H9 (cell line): ENCODE data around the gene ACOT13. TPM values are rescaled to one million over a fixed set of nuclear protein-coding genes. Genes with fewer than 3 reads are reported as not detected.

Experiments used
- DNase-seq: peaks from one replicate; pipeline ENCODE4 v3.0.0-alpha.2; 2017
- H2AFZ ChIP-seq: one replicate; pipeline ENCODE4 v1.6.1; 2013; ENCODE audit warnings: mild to moderate bottlenecking, low read length, control low read depth, moderate library complexity
- H2AK5ac ChIP-seq: 2 replicates; pipeline ENCODE4 v1.6.1; 2013; ENCODE audit warnings: low read length, control low read depth, mixed read lengths; ENCODE audit not compliant: insufficient read length
- H2BK120ac ChIP-seq: one replicate; pipeline ENCODE4 v1.6.1; 2013; ENCODE audit warnings: low read depth, mild to moderate bottlenecking, low read length, control low read depth, inconsistent platforms; ENCODE audit not compliant: poor library complexity, severe bottlenecking
- H2BK12ac ChIP-seq: 2 replicates; pipeline ENCODE4 v1.6.1; 2013; ENCODE audit warnings: low read length, control low read depth, mixed read lengths, low read depth; ENCODE audit not compliant: insufficient read length
- H2BK15ac ChIP-seq: 2 replicates; pipeline ENCODE4 v1.6.1; 2013; ENCODE audit warnings: low read depth, low read length, control low read depth
- H2BK20ac ChIP-seq: one replicate; pipeline ENCODE4 v1.6.1; 2013; ENCODE audit warnings: low read depth, mild to moderate bottlenecking, low read length, control low read depth, inconsistent platforms; ENCODE audit not compliant: poor library complexity, severe bottlenecking
- H2BK5ac ChIP-seq: 2 replicates; pipeline ENCODE4 v1.6.1; 2013; ENCODE audit warnings: low read length, control low read depth, mixed read lengths; ENCODE audit not compliant: insufficient read length
- H3K14ac ChIP-seq: 2 replicates; pipeline ENCODE4 v1.6.1; 2013; ENCODE audit warnings: low read length, control low read depth; ENCODE audit not compliant: insufficient read depth
- H3K18ac ChIP-seq: 2 replicates; pipeline ENCODE4 v1.6.1; 2013; ENCODE audit warnings: low read depth, mild to moderate bottlenecking, mixed read lengths, low read length, control low read depth; ENCODE audit not compliant: insufficient read length
- H3K23ac ChIP-seq: 2 replicates; pipeline ENCODE4 v1.6.1; 2013; ENCODE audit warnings: low read length, control low read depth, mixed read lengths, low read depth; ENCODE audit not compliant: insufficient read length
- H3K23me2 ChIP-seq: 2 replicates; pipeline ENCODE4 v1.6.1; 2013; ENCODE audit warnings: low read depth, mild to moderate bottlenecking, mixed read lengths, low read length, control low read depth; ENCODE audit not compliant: insufficient read length, poor library complexity, severe bottlenecking
- H3K27ac ChIP-seq: 2 replicates; pipeline ENCODE4 v1.5.1; 2013; ENCODE audit warnings: low read length, control low read depth, mixed read lengths, low read depth; ENCODE audit not compliant: insufficient read length
- H3K27me3 ChIP-seq: 2 replicates; pipeline ENCODE4 v1.6.1; 2013; ENCODE audit warnings: low read length, control low read depth, inconsistent platforms; ENCODE audit not compliant: insufficient read depth
- H3K4ac ChIP-seq: 2 replicates; pipeline ENCODE4 v1.6.1; 2013; ENCODE audit warnings: low read depth, mild to moderate bottlenecking, control low read depth, inconsistent platforms, low read length, moderate library complexity
- H3K4me1 ChIP-seq: 2 replicates; pipeline ENCODE4 v1.6.1; 2013; ENCODE audit warnings: low read length, control low read depth, inconsistent platforms; ENCODE audit not compliant: insufficient read depth
- H3K4me2 ChIP-seq: 2 replicates; pipeline ENCODE4 v1.6.1; 2013; ENCODE audit warnings: low read length, control low read depth, mixed read lengths; ENCODE audit not compliant: insufficient read length, insufficient read depth
- H3K56ac ChIP-seq: 2 replicates; pipeline ENCODE4 v1.6.1; 2013; ENCODE audit warnings: low read depth, mild to moderate bottlenecking, mixed read lengths, low read length, control low read depth; ENCODE audit not compliant: insufficient read length
- H3K79me1 ChIP-seq: 2 replicates; pipeline ENCODE4 v1.6.1; 2013; ENCODE audit warnings: low read depth, mild to moderate bottlenecking, moderate library complexity, low read length, control low read depth, inconsistent platforms; ENCODE audit not compliant: insufficient read depth, poor library complexity, severe bottlenecking
- H3K79me2 ChIP-seq: 2 replicates; pipeline ENCODE4 v1.6.1; 2013; ENCODE audit warnings: low read length, control low read depth, inconsistent platforms; ENCODE audit not compliant: insufficient read depth
- H3K9ac ChIP-seq: 2 replicates; pipeline ENCODE4 v1.6.1; 2013; ENCODE audit warnings: low read length, control low read depth, mixed read lengths; ENCODE audit not compliant: insufficient read length; ENCODE audit errors: extremely low read depth
- H3K9me3 ChIP-seq: one replicate; pipeline ENCODE4 v1.6.1; 2013; ENCODE audit warnings: low read depth, low read length, inconsistent platforms; ENCODE audit not compliant: control insufficient read depth
- H3T11ph ChIP-seq: one replicate; pipeline ENCODE4 v1.6.1; 2013; ENCODE audit warnings: mild to moderate bottlenecking, low read length, control low read depth, inconsistent platforms
- H4K20me1 ChIP-seq: one replicate; pipeline ENCODE4 v1.6.1; 2013; ENCODE audit not compliant: control insufficient read depth, insufficient read length, insufficient read depth
- H4K5ac ChIP-seq: 2 replicates; pipeline ENCODE4 v1.6.1; 2013; ENCODE audit warnings: low read depth, mild to moderate bottlenecking, mixed read lengths, low read length, control low read depth; ENCODE audit not compliant: insufficient read length
- H4K8ac ChIP-seq: replicated peaks from 2 replicates; pipeline ENCODE4 v1.6.1; 2013; ENCODE audit warnings: low read length, control low read depth, mixed read lengths, low read depth; ENCODE audit not compliant: insufficient read length
- H4K91ac ChIP-seq: 2 replicates; pipeline ENCODE4 v1.6.1; 2013; ENCODE audit warnings: low read depth, mild to moderate bottlenecking, moderate library complexity, mixed read lengths, low read length, control low read depth; ENCODE audit not compliant: insufficient read length
- H3K27ac Mint-ChIP-seq, 3 experiments: 2 replicates in 2 of 3; 3 replicates in 1 of 3; pipeline ENCODE4 v1.8.0; 2020 to 2021; ENCODE audit warnings: mixed read lengths in 3 of 3, mild to moderate bottlenecking in 1 of 3, moderate library complexity in 1 of 3
- H3K27me3 Mint-ChIP-seq: 2 replicates; pipeline ENCODE4 v1.8.0; 2021; ENCODE audit warnings: low read depth, mild to moderate bottlenecking, moderate library complexity, mixed read lengths
- H3K36me3 Mint-ChIP-seq, 3 experiments: 2 replicates in 2 of 3; 3 replicates in 1 of 3; pipeline ENCODE4 v1.8.0; 2020 to 2021; ENCODE audit warnings: low read depth in 3 of 3, mixed read lengths in 3 of 3; ENCODE audit not compliant: insufficient read depth in 1 of 3
- H3K4me1 Mint-ChIP-seq, 2 experiments: 2 replicates each; pipeline ENCODE4 v1.8.0; 2020; ENCODE audit warnings: mixed read lengths in 2 of 2
- H3K4me3 Mint-ChIP-seq, 2 experiments: 2 replicates in 1 of 2; 3 replicates in 1 of 2; pipeline ENCODE4 v1.8.0; 2020 to 2021; ENCODE audit warnings: mild to moderate bottlenecking in 2 of 2, mixed read lengths in 2 of 2, moderate library complexity in 1 of 2
- H3K9me3 Mint-ChIP-seq, 2 experiments: 2 replicates in 1 of 2; 3 replicates in 1 of 2; pipeline ENCODE4 v1.8.0; 2020; ENCODE audit warnings: mild to moderate bottlenecking in 2 of 2, mixed read lengths in 2 of 2, moderate library complexity in 1 of 2
- WGBS: extraction: QIAGEN DNeasy Blood & Tissue Kit; methylation state at CpG from one replicate; pipeline ENCODE4 v1.1.7; 2013; ENCODE audit warnings: missing lambda C conversion rate, low lambda C conversion rate, mixed read lengths; ENCODE audit not compliant: insufficient read length; ENCODE audit errors: extremely low coverage; 5-methylcytosine and 5-hydroxymethylcytosine counted together
- total RNA-seq: library from RNA; stranded (reverse); gene quantifications from 2 replicates; pipeline ENCODE4 v1.2.1, GENCODE V29; 2021
- TF ChIP-seq, protein P1 (sequence below): fragments of 200-600 bp; sonication (generic); conservative IDR thresholded peaks from 3 replicates; pipeline ENCODE4 v1.8.0; 2021; ENCODE audit warnings: antibody characterized with exemption, mild to moderate bottlenecking

The ACOT13 gene
- total RNA-seq, 1 experiment from 2014 or later = 38.0 TPM

DNA sequence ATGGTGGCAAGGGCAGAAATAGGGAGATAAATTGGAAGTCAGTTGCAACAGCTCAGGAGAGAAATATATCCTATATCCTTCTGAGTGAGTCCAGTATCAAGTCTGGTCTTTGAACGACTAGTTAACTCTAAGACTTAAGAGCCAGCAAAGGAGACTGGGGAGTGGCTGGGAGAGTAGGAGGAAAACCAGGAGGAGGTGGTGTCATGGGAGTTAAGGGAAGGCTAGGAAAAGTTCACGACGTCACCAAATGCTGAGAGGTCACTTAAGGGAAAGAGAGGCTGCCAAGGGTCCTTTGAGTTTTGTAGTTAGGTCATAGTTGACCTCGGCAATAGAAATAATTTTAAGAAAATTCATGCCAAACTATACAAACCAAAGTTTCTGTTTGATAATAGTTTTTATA lies 25.1 kb downstream of the ACOT13 start:
- Histone ChIP-seq H3K9me3 (no peaks in the 10 kb centered on the region), H2AFZ (no peak overlapping the region), H3K9ac (no peak overlapping the region), H3K23me2 (no peaks in the 10 kb centered on the region), H4K91ac (no peak overlapping the region), H3K79me2 (no peaks in the 10 kb centered on the region), H3K4me2 (no peak overlapping the region), H3K27ac (no peak overlapping the region), H4K8ac (no peak overlapping the region), H4K5ac (no peak overlapping the region), H3K4ac (no peak overlapping the region), H3K14ac (no peak overlapping the region), H3K4me1 (no peaks in the 10 kb centered on the region), H2BK120ac (no peak overlapping the region), H3K23ac (no peak overlapping the region), H2BK12ac (no peak overlapping the region), H2AK5ac (no peak overlapping the region), H3T11ph (no peak overlapping the region), H4K20me1 (no peaks in the 10 kb centered on the region), H2BK5ac (no peak overlapping the region), H3K27me3 (no peaks in the 10 kb centered on the region), H3K79me1 (no peaks in the 10 kb centered on the region), H3K18ac (no peak overlapping the region), H2BK15ac (no peak overlapping the region), H2BK20ac (no peak overlapping the region), H3K56ac (no peak overlapping the region)
- H3K4me1 Mint-ChIP-seq = no peaks in the 10 kb centered on the region; a peak in 2 of 4 replicates
- no peaks in the 10 kb centered on the region for H3K27me3 Mint-ChIP-seq
- TF ChIP-seq, protein P1, sequence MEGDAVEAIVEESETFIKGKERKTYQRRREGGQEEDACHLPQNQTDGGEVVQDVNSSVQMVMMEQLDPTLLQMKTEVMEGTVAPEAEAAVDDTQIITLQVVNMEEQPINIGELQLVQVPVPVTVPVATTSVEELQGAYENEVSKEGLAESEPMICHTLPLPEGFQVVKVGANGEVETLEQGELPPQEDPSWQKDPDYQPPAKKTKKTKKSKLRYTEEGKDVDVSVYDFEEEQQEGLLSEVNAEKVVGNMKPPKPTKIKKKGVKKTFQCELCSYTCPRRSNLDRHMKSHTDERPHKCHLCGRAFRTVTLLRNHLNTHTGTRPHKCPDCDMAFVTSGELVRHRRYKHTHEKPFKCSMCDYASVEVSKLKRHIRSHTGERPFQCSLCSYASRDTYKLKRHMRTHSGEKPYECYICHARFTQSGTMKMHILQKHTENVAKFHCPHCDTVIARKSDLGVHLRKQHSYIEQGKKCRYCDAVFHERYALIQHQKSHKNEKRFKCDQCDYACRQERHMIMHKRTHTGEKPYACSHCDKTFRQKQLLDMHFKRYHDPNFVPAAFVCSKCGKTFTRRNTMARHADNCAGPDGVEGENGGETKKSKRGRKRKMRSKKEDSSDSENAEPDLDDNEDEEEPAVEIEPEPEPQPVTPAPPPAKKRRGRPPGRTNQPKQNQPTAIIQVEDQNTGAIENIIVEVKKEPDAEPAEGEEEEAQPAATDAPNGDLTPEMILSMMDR = no peak
- no peaks in the 10 kb centered on the region for H3K9me3 Mint-ChIP-seq
- WGBS = no CpG with 5 or more reads among the region's 4 CpGs
- peaks cover 4 to 7% (median 6%) of the 10 kb centered on the region in 3 experiments; a peak in 5 of 7 replicates for H3K36me3 Mint-ChIP-seq
- no peak overlapping the region; a peak in 1 of 7 replicates for H3K27ac Mint-ChIP-seq
- no peak overlapping the region for H3K4me3 Mint-ChIP-seq
- DNase-seq = no peak
